Measurements from ENCODE around the gene AGK.

Gene AGK

DNA sequence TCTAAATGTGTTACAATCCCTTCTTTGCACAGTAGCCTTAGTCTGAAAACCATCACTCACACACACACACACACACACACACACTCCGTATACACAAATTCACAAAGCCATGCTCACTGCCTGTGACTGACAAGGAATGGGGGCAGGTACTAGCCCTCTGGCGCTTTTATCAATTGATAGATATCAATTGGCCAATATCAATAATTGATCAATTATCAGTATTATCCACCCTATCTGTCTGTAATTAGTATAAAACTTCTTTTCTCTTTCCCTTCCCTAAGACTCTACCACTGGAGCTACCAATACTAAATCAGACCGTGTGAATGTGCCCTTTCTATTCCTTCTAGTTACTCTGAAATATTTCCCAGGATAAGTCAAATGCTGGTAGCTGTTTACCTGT lies 148.7 kb downstream of the AGK start:
- Histone ChIP-seq H3K4me3 (ENCODE audit: low read depth, low read length) (no peak overlapping the region), H3K18ac (ENCODE audit: low read length) (no peak overlapping the region), H3K27me3 (ENCODE audit: insufficient read depth, low read length) (no peaks in the 10 kb centered on the region), H2BK120ac (ENCODE audit: insufficient read depth, low read length, poor library complexity) (no peak overlapping the region), H3K36me3 (ENCODE audit: control insufficient read depth in 1 of 2, insufficient read depth in 2 of 2, low read length in 2 of 2) (no peaks in the 10 kb centered on the region), H3K14ac (ENCODE audit: low read length) (no peak overlapping the region), H3K79me2 (ENCODE audit: control insufficient read depth, insufficient read depth, low read length, poor library complexity) (no peaks in the 10 kb centered on the region), H4K12ac (ENCODE audit: low read depth, low read length) (no peak overlapping the region), H2AK5ac (ENCODE audit: low read length) (no peak overlapping the region), H3K23ac (ENCODE audit: low read length) (no peak overlapping the region), H2AFZ (ENCODE audit: insufficient read depth, low read length, poor library complexity) (no peak overlapping the region), H3K27ac (ENCODE audit: low read depth, low read length) (no peak overlapping the region), H3K79me1 (ENCODE audit: low read length) (peaks cover 2% of the 10 kb centered on the region), H3K4ac (ENCODE audit: low read depth, low read length) (no peak overlapping the region), H3K4me2 (ENCODE audit: low read length) (no peak overlapping the region), H4K91ac (ENCODE audit: low read depth, low read length) (no peak overlapping the region), H3K9me3 (ENCODE audit: insufficient read depth, low read depth, low read length) (no peaks in the 10 kb centered on the region), H3K4me1 (ENCODE audit: control insufficient read depth in 1 of 2, insufficient read depth in 2 of 2, low read length in 2 of 2) (peaks cover 0 to 6% of the 10 kb centered on the region in 2 experiments), H3K9ac (ENCODE audit: low read length) (no peak overlapping the region), H4K8ac (ENCODE audit: low read depth, low read length) (no peak overlapping the region), H2BK5ac (ENCODE audit: low read depth, low read length, poor library complexity) (no peak overlapping the region), H2BK12ac (ENCODE audit: low read length) (no peak overlapping the region)
- DNase-seq = no peak
- no CpG with 5 or more reads among the region's 3 CpGs for WGBS (ENCODE audit: extremely low coverage, insufficient coverage, insufficient read length)

DNA sequence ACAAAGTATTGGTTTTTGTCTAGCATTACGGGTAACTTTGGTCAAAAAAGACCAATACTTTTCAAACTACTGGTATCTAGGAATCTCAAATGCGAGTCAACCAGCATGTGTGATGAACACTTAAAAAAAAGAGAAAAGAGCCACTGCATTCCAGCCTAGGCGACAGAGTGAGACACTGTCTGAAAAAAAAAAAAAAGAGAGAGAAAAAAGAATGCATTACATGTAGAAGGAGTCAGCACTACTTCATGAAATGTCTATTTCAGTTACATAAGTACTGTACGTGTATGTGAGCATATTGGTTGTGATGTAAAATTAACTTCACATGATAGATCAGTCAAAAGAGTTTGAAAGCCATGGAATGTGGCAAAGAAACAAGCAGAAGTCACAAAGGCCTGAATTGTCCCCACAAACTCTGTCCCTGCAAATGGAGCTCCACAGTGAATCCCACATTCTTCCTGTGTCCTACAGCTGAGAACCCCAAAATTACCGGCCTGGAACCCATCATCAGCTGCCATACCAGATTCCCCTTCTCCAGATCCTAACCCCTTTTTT lies 149.2 kb downstream of the AGK start:
- Histone ChIP-seq H3K79me2 (ENCODE audit: control insufficient read depth, insufficient read depth, low read length, poor library complexity) (no peaks in the 10 kb centered on the region), H2BK120ac (ENCODE audit: insufficient read depth, low read length, poor library complexity) (no peak overlapping the region), H3K4me2 (ENCODE audit: low read length) (peak overlapping the region; percentile 93), H3K79me1 (ENCODE audit: low read length) (peaks cover 2% of the 10 kb centered on the region), H3K4ac (ENCODE audit: low read depth, low read length) (no peak overlapping the region), H4K12ac (ENCODE audit: low read depth, low read length) (no peak overlapping the region), H2BK12ac (ENCODE audit: low read length) (no peak overlapping the region), H4K8ac (ENCODE audit: low read depth, low read length) (no peak overlapping the region), H3K18ac (ENCODE audit: low read length) (no peak overlapping the region), H3K27ac (ENCODE audit: low read depth, low read length) (no peak overlapping the region), H3K9me3 (ENCODE audit: insufficient read depth, low read depth, low read length) (no peaks in the 10 kb centered on the region), H3K4me3 (ENCODE audit: low read depth, low read length) (no peak overlapping the region), H2BK5ac (ENCODE audit: low read depth, low read length, poor library complexity) (no peak overlapping the region), H3K27me3 (ENCODE audit: insufficient read depth, low read length) (no peaks in the 10 kb centered on the region), H3K14ac (ENCODE audit: low read length) (no peak overlapping the region), H3K9ac (ENCODE audit: low read length) (no peak overlapping the region), H4K91ac (ENCODE audit: low read depth, low read length) (no peak overlapping the region), H3K36me3 (ENCODE audit: control insufficient read depth in 1 of 2, insufficient read depth in 2 of 2, low read length in 2 of 2) (no peaks in the 10 kb centered on the region), H3K4me1 (ENCODE audit: control insufficient read depth in 1 of 2, insufficient read depth in 2 of 2, low read length in 2 of 2) (peaks cover 0 to 6% of the 10 kb centered on the region in 2 experiments), H2AK5ac (ENCODE audit: low read length) (no peak overlapping the region), H2AFZ (ENCODE audit: insufficient read depth, low read length, poor library complexity) (no peak overlapping the region), H3K23ac (ENCODE audit: low read length) (no peak overlapping the region)
- peak; percentile 20 to 78 for DNase-seq
- no CpG with 5 or more reads among the region's 5 CpGs for WGBS (ENCODE audit: extremely low coverage, insufficient coverage, insufficient read length)

DNA sequence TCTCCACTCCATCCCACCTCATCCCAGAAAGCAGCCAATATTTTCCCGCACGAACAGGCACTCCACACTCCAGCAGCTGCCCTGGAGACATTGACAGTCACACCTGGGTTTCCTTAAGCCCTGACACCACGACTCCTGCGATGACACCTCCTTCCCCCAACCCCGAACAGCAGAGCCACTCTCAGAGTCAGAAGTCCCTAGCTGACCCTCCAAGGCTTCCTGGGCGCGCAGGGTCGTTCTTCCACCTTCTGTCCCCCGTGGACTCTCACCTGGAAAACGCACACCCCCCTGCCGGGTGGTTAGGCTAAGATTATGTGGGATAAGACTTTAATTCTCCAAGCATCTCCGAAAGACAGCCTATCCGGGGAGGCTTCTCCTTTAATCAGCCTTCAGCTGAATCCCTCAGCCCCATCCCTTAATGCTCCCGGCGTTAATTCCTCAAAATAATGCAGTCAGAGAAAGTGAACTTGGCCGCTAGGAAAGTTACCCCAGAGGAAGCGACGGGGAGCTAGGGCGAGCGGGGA lies 149.7 kb downstream of the AGK start:
- H2BK120ac ChIP-seq (ENCODE audit: insufficient read depth, low read length, poor library complexity) = no peak overlapping the region
- no peak overlapping the region for H3K27ac ChIP-seq (ENCODE audit: low read depth, low read length)

DNA sequence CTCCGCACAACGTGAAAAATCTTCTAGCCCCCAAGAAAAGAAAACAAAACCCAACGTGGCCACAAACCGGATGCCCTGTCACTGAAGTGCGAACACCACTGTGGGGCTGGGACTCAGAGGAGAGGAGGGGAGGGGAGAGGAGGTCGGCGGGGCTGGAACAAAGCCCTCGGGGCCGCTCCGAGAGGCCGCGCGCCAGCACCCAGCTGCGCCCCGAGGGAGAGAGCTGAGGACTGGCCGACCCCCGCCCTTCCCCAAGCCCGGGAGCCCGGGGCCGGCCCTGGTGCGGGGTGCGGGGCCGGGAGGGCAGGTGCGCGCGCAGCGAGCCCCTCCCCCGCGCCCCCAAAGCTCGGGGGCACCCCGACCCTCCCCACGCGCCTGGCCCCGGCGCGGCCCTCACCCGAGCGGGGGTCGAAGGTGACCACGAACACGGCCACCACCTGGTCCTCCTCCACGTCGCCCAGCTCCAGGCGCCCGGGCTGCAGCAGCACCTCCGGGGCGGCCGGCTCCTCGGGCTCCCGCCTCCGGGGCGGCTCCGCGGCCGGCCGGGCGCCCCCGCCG lies 150.4 kb downstream of the AGK start:
- Histone ChIP-seq H3K18ac (ENCODE audit: low read length) (peak overlapping the region; percentile 71), H3K9me3 (ENCODE audit: insufficient read depth, low read depth, low read length) (no peaks in the 10 kb centered on the region), H2BK12ac (ENCODE audit: low read length) (no peak overlapping the region), H3K4me2 (ENCODE audit: low read length) (peak overlapping the region; percentile 84), H3K79me1 (ENCODE audit: low read length) (peaks cover 2% of the 10 kb centered on the region), H3K79me2 (ENCODE audit: control insufficient read depth, insufficient read depth, low read length, poor library complexity) (no peaks in the 10 kb centered on the region), H3K23ac (ENCODE audit: low read length) (no peak overlapping the region), H4K8ac (ENCODE audit: low read depth, low read length) (peak overlapping the region; percentile 1), H4K12ac (ENCODE audit: low read depth, low read length) (no peak overlapping the region), H3K4me1 (ENCODE audit: control insufficient read depth in 1 of 2, insufficient read depth in 2 of 2, low read length in 2 of 2) (peaks cover 0 to 6% of the 10 kb centered on the region in 2 experiments), H2AFZ (ENCODE audit: insufficient read depth, low read length, poor library complexity) (peak overlapping the region; percentile 81), H3K4me3 (ENCODE audit: low read depth, low read length) (peak overlapping the region; percentile 75), H2BK120ac (ENCODE audit: insufficient read depth, low read length, poor library complexity) (peak overlapping the region; percentile 66), H3K36me3 (ENCODE audit: control insufficient read depth in 1 of 2, insufficient read depth in 2 of 2, low read length in 2 of 2) (no peaks in the 10 kb centered on the region), H3K27me3 (ENCODE audit: insufficient read depth, low read length) (no peaks in the 10 kb centered on the region), H3K27ac (ENCODE audit: low read depth, low read length) (no peak overlapping the region), H3K14ac (ENCODE audit: low read length) (no peak overlapping the region), H3K4ac (ENCODE audit: low read depth, low read length) (no peak overlapping the region), H4K91ac (ENCODE audit: low read depth, low read length) (peak overlapping the region; percentile 85), H3K9ac (ENCODE audit: low read length) (peak overlapping the region; percentile 54), H2BK5ac (ENCODE audit: low read depth, low read length, poor library complexity) (no peak overlapping the region), H2AK5ac (ENCODE audit: low read length) (no peak overlapping the region)
- DNase-seq = no peak
- WGBS (ENCODE audit: extremely low coverage, insufficient coverage, insufficient read length) = no CpG with 5 or more reads among the region's 59 CpGs

More for the DNA sequence above, 149.7 kb downstream of the AGK start:
- Histone ChIP-seq H3K4ac (ENCODE audit: low read depth, low read length) (no peak overlapping the region), H2AFZ (ENCODE audit: insufficient read depth, low read length, poor library complexity) (no peak overlapping the region), H3K9ac (ENCODE audit: low read length) (peak overlapping the region; percentile 4), H3K79me1 (ENCODE audit: low read length) (peaks cover 2% of the 10 kb centered on the region), H2BK5ac (ENCODE audit: low read depth, low read length, poor library complexity) (no peak overlapping the region), H3K18ac (ENCODE audit: low read length) (no peak overlapping the region), H3K23ac (ENCODE audit: low read length) (no peak overlapping the region), H3K27me3 (ENCODE audit: insufficient read depth, low read length) (no peaks in the 10 kb centered on the region), H3K4me3 (ENCODE audit: low read depth, low read length) (peak overlapping the region; percentile 61), H4K8ac (ENCODE audit: low read depth, low read length) (no peak overlapping the region), H4K91ac (ENCODE audit: low read depth, low read length) (no peak overlapping the region), H3K79me2 (ENCODE audit: control insufficient read depth, insufficient read depth, low read length, poor library complexity) (no peaks in the 10 kb centered on the region), H3K36me3 (ENCODE audit: control insufficient read depth in 1 of 2, insufficient read depth in 2 of 2, low read length in 2 of 2) (no peaks in the 10 kb centered on the region), H2AK5ac (ENCODE audit: low read length) (no peak overlapping the region), H2BK12ac (ENCODE audit: low read length) (no peak overlapping the region), H3K14ac (ENCODE audit: low read length) (no peak overlapping the region), H3K4me1 (ENCODE audit: control insufficient read depth in 1 of 2, insufficient read depth in 2 of 2, low read length in 2 of 2) (peaks cover 0 to 6% of the 10 kb centered on the region in 2 experiments), H3K9me3 (ENCODE audit: insufficient read depth, low read depth, low read length) (no peaks in the 10 kb centered on the region), H4K12ac (ENCODE audit: low read depth, low read length) (no peak overlapping the region), H3K4me2 (ENCODE audit: low read length) (peak overlapping the region; percentile 93)
- DNase-seq = peak; percentile 18 to 23
- no CpG with 5 or more reads among the region's 20 CpGs for WGBS (ENCODE audit: extremely low coverage, insufficient coverage, insufficient read length)

All from trophoblast cell (in vitro differentiated cells and primary cell).